Endothelial cell of hepatic sinusoid (primary cell): ENCODE data around the gene ABCA8.
"Not testable (repeated sequence)": the region's sequence is repeated elsewhere in the genome, so short reads cannot be mapped to it uniquely, and the experiment has no call there.

Source experiments
- in situ Hi-C: cut with HindIII; loops from 2 replicates; pipeline ENCODE4 v1.10.0; 2017; ENCODE audit warnings: low sequenced_read_pairs

The ABCA8 gene

DNA sequence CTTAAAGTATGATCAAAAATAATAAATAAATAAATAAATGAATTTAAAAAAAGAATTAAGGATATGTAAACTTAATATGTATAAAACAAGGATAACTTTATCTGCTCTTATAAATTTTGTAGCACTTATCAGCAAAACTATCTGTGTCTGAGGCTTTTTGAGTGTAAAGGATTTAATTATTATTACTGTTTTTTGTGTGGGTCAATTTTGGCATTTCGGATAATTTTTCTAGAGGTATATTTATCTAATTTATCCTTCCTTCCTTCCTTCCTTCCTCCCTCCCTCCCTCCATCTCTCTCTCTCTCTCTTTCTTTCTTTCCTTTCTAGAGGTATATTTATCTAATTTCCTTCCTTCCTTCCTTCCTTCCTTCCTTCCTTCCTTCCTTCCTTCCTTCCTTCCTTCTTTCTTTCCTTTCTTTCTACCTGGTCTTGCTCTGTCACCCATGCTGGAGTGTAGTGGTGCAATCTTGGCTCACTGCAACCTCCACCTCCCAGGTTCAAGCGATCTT is 120.8 kb downstream of the ABCA8 start:
- in situ Hi-C loops = no loop called here

GRCh38 chr17:68832109-68832802 is 122.9 kb downstream of the ABCA8 start:
- in situ Hi-C loops = no loop called here

DNA sequence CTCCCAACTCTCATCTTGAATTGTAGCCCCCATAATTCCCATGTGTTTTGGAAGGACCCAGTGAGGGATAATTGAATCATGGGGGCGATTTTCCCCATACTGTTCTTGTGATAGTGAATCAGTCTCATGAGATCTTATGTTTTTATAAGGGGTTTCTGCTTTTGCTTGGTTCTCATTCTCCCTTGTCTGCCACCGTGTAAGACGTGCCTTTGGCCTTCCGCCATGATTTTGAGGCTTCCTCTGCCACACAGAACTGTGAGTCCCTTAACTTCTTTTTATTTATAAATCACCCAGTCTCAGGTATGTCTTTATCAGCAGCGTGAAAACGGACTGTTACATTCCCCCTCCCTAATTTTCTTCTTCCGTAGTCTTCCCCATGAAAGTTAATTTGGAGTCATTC is 124.0 kb downstream of the ABCA8 start:
- in situ Hi-C loops = no loop called here

DNA sequence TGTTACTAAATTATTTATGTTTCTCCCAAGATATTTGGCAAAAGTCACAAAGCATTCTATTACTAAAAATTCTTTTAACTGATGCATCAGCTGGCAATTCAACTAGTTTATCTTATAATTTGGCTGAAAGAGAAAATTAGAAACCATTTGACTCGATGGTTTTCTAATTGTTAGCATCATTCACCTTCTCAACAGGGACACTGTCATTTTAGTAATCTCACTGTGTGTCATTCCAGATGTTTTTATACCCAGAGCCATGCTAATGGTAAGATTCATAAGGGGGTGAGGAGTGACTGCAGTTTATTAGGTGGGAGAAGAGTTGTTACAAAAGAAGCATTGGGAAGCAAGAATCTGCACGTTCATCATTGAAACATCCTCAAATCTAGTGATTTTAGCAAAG is 124.9 kb downstream of the ABCA8 start:
- in situ Hi-C loops = no loop called here

DNA sequence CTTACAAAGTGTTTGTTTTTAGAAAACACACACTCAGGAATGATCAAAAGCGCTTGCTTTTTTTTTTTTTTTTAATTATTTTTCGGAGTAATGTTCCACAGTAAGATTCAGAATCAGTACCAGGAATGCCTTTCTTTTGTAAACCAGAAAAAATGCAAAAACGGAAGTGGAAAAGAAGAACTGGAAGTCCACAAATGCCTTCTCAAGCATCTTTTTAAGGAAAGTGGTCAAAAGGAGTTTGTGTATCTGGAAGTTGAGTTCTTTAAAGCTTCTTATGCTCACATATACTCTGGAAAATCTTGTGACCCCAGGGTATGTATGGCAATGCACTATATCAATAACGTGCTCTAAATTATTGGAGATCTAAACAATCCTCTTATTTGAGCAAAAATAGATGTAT is 126.0 kb downstream of the ABCA8 start:
- in situ Hi-C loops = no loop called here

GRCh38 chr17:68824707-68825106 is 130.5 kb downstream of the ABCA8 start:
- in situ Hi-C loops = no loop called here

GRCh38 chr17:68824185-68824584 is 131.0 kb downstream of the ABCA8 start:
- in situ Hi-C loops = not testable (repeated sequence)

DNA sequence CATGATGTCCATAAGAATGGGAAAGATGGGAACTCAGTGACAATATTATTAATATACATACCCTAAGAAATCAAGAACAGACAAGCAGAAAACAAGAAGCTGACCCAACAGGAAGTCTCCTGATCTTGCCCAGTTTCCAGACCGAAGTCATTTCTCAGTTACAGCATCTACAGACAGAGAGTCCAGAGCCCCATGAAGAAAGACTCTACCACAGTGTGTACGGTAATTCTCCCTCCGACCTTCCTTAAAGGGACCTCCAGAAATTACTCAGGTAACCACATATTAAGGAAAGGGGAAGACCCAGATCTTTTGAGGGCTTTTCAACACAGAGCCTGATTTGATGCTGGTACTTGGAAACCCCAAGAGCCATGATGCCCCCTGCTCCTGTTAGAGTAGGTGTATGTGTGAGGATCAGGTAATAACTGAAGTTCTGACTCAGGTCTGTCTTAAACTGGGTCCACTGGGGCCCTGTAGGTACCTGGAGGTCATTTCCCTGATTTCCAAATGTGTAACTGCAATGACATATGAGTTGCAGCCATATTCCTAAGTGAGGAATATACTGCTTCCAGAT is 132.4 kb downstream of the ABCA8 start:
- in situ Hi-C loops = no loop called here

DNA sequence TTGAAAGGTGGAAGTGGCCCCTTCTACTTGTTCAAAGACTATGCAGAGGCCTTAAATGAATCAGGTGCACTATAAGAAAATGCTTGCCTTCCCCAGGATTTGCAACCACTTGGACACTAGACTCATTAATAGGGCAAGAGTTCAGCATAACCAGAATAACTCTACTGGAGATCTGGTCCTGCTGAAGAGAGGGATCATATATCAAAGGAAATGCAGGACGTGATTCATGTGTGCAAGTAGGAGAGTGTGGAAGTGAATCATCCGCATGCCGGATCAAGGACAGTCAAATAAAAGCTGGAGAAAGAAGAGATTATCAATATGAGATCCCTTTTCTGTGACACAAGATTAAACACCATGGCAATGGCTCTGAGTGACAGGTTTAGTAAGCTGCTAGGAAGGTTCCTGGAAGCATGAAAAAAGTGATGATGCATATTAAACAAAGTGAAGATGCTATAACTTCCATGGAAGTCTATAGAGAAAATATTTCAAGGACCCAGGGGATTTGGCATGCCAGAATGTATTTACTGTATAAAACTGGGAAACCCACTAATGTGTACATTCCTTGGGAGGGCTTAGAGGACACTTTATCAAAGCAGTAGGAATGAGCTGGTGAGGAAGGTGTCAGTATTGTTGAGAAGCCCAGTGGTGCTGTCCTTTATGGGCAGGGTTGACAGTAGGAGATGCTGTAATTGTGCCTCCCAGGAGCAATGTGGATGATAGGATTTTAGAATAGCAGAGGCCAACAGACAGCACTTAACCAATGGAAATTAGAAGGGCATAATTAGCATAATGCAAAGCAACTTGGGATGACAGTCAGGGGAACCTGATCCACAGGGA is 133.1 kb downstream of the ABCA8 start:
- in situ Hi-C loops = no loop called here

GRCh38 chr17:68820825-68821481 is 134.2 kb downstream of the ABCA8 start:
- in situ Hi-C loops = no loop called here

DNA sequence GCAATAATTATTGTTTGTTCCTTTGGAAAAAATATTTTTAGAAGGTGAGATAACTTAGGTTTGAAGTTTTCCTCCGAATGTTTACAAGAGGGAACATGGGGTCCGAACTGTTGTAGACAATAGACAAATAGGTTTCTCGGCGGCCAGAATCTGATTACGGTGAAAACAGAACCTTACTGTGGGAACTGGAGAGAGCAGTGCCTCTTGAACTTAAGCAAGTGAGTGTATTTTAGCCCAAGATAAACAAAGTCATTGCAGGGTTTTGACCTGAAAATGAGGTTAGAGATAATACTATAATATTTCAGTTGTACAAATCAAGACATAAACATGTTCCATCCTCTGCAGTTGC is 134.7 kb downstream of the ABCA8 start:
- in situ Hi-C loops = no loop called here

DNA sequence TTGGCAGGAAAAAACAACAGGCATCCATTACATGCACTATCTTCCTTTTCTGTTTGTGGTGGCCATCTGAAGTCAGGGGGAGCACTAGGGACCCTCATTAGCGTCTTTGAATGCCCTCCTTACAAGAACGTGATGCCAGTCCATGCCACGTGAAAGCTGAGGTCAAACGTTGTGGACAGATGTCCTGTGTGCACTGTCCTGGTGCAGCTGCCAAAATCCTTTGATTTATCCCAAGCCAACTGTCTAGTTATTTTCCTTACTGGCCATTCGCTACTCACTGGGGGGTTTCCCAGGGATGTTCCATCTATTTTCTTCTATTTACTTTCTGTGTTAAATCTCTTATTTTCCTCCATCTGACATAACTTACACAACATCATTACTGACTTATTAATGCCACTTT is 135.7 kb downstream of the ABCA8 start:
- in situ Hi-C loops = no loop called here
